Hepatocyte (in vitro differentiated cells): Measurements from ENCODE around the gene KCNK1. TPM values are rescaled to one million over a fixed set of nuclear protein-coding genes. Genes with fewer than 3 reads are reported as not detected.

Source experiments
- DNase-seq: peaks from one replicate; pipeline ENCODE4 v3.0.0-alpha.2; 2016; ENCODE audit warnings: low spot score
- H2AFZ ChIP-seq: fragments of 200-600 bp; sonication (generic); 2 replicates; pipeline ENCODE4 v1.6.0; 2016; ENCODE audit warnings: antibody characterized with exemption, mild to moderate bottlenecking
- H3K27ac ChIP-seq: fragments of 200-600 bp; sonication (generic); 2 replicates; pipeline ENCODE4 v1.5.1; 2016; ENCODE audit warnings: mild to moderate bottlenecking
- H3K27me3 ChIP-seq: fragments of 200-600 bp; sonication (generic); 2 replicates; pipeline ENCODE4 v1.6.1; 2016
- H3K36me3 ChIP-seq: fragments of 200-600 bp; sonication (generic); replicated peaks from 2 replicates; pipeline ENCODE4 v1.5.1; 2016; ENCODE audit warnings: low read depth; ENCODE audit not compliant: insufficient read depth
- H3K4me1 ChIP-seq: fragments of 200-600 bp; sonication (generic); 2 replicates; pipeline ENCODE4 v1.5.1; 2016; ENCODE audit warnings: mild to moderate bottlenecking, moderate library complexity; ENCODE audit not compliant: insufficient read depth
- H3K4me2 ChIP-seq: fragments of 200-600 bp; sonication (generic); 2 replicates; pipeline ENCODE4 v1.6.0; 2016
- H3K4me3 ChIP-seq: fragments of 200-600 bp; sonication (generic); 2 replicates; pipeline ENCODE4 v1.5.1; 2016; ENCODE audit warnings: mild to moderate bottlenecking
- H3K79me2 ChIP-seq: fragments of 200-600 bp; sonication (generic); 2 replicates; pipeline ENCODE4 v1.6.0; 2017; ENCODE audit warnings: mild to moderate bottlenecking
- H3K9me2 ChIP-seq: fragments of 200-600 bp; sonication (generic); replicated peaks from 2 replicates; pipeline ENCODE4 v1.6.0; 2017; ENCODE audit warnings: mild to moderate bottlenecking; ENCODE audit not compliant: insufficient read depth
- H3K9me3 ChIP-seq: fragments of 200-600 bp; sonication (generic); 2 replicates; pipeline ENCODE4 v1.5.1; 2016; ENCODE audit warnings: low read depth, mild to moderate bottlenecking
- H4K20me1 ChIP-seq: fragments of 200-600 bp; sonication (generic); 2 replicates; pipeline ENCODE4 v1.6.0; 2016; ENCODE audit warnings: mild to moderate bottlenecking; ENCODE audit not compliant: insufficient read depth, poor library complexity, severe bottlenecking
- CTCF ChIP-seq: fragments of 200-600 bp; sonication (generic); IDR thresholded peaks from 2 replicates; pipeline ENCODE4 v1.5.1; 2016; ENCODE audit warnings: antibody characterized with exemption, mild to moderate bottlenecking; ENCODE audit not compliant: poor library complexity
- EZH2 ChIP-seq: fragments of 200-600 bp; sonication (generic); IDR thresholded peaks from 2 replicates; pipeline ENCODE4 v1.6.1; 2016; ENCODE audit warnings: antibody characterized with exemption, mild to moderate bottlenecking, borderline replicate concordance
- EZH2phosphoT487 ChIP-seq: fragments of 200-600 bp; sonication (generic); IDR thresholded peaks from one replicate; pipeline ENCODE4 v1.6.1; 2018; ENCODE audit warnings: antibody characterized with exemption, mild to moderate bottlenecking, low read depth, moderate library complexity; ENCODE audit not compliant: unreplicated experiment, severe bottlenecking
- WGBS: methylation state at CpG from one replicate; pipeline ENCODE4 v1.1.6; 2016; ENCODE audit warnings: low lambda C conversion rate; ENCODE audit errors: missing lambda C conversion rate; 5-methylcytosine and 5-hydroxymethylcytosine counted together
- polyA plus RNA-seq: library from polyadenylated mRNA; unstranded; fragments of >200 nt; fragmentation: Nextera tagmentation; extraction: Ambion mirVana; gene quantifications from 2 replicates; pipeline ENCODE4 v1.2.1, GENCODE V29; 2016
- total RNA-seq: library from RNA; depleted of rRNA; stranded (reverse); fragments of >200 nt; gene quantifications from 2 replicates; pipeline ENCODE4 v1.2.3, GENCODE V29; 2014

The KCNK1 gene
- total and polyA plus RNA-seq, 2 experiments from 2014 or later: 21.4 to 25.9 TPM

- no peaks in the 10 kb centered on the region for H3K36me3 ChIP-seq
- no peaks in the 10 kb centered on the region for H3K9me3 ChIP-seq
- peaks cover 27% of the 10 kb centered on the region for H3K79me2 ChIP-seq
- H3K4me1 ChIP-seq: peaks cover 2% of the 10 kb centered on the region
- WGBS: 47% methylated on average over 4 of the region's 4 CpGs
- H3K27me3 ChIP-seq: no peaks in the 10 kb centered on the region
- DNase-seq: no peak
- H3K4me2 ChIP-seq: no peak overlapping the region
- TF ChIP-seq CTCF: no peak
- TF ChIP-seq EZH2phosphoT487: no peak
- no peak for TF ChIP-seq EZH2
- no peak overlapping the region for H3K4me3 ChIP-seq
- no peak overlapping the region for H2AFZ ChIP-seq
- H3K27ac ChIP-seq: no peak overlapping the region
- no peaks in the 10 kb centered on the region for H3K9me2 ChIP-seq
- H4K20me1 ChIP-seq: no peaks in the 10 kb centered on the region
These were observed 33.2 kb downstream of the KCNK1 start for GRCh38 chr1:233647073-233647472.

- 84% methylated on average over 2 of the region's 2 CpGs for WGBS
- Histone ChIP-seq H3K4me2 (no peak overlapping the region), H3K79me2 (peaks cover 27% of the 10 kb centered on the region), H3K36me3 (no peaks in the 10 kb centered on the region), H3K4me3 (no peak overlapping the region), H3K4me1 (peaks cover 8% of the 10 kb centered on the region), H3K9me2 (no peaks in the 10 kb centered on the region), H3K27ac (no peak overlapping the region), H3K9me3 (no peaks in the 10 kb centered on the region), H3K27me3 (no peaks in the 10 kb centered on the region), H4K20me1 (no peaks in the 10 kb centered on the region), H2AFZ (no peak overlapping the region)
- TF ChIP-seq EZH2: no peak
- no peak for TF ChIP-seq EZH2phosphoT487
- no peak for TF ChIP-seq CTCF
- DNase-seq: no peak
These were observed 33.7 kb downstream of the KCNK1 start for GRCh38 chr1:233647636-233648035.

- H2AFZ ChIP-seq: no peak overlapping the region
- H4K20me1 ChIP-seq: no peaks in the 10 kb centered on the region
- DNase-seq: no peak
- H3K27me3 ChIP-seq: no peaks in the 10 kb centered on the region
- TF ChIP-seq CTCF: no peak
- no peaks in the 10 kb centered on the region for H3K36me3 ChIP-seq
- peaks cover 14% of the 10 kb centered on the region for H3K4me1 ChIP-seq
- H3K9me3 ChIP-seq: no peaks in the 10 kb centered on the region
- no peak overlapping the region for H3K4me2 ChIP-seq
- no peak overlapping the region for H3K4me3 ChIP-seq
- H3K27ac ChIP-seq: no peak overlapping the region
- 79% methylated on average over 5 of the region's 5 CpGs for WGBS
- no peaks in the 10 kb centered on the region for H3K9me2 ChIP-seq
- peaks cover 19% of the 10 kb centered on the region for H3K79me2 ChIP-seq
These were observed 37.2 kb downstream of the KCNK1 start for GRCh38 chr1:233651061-233651460.

GRCh38 chr1:233651563-233652233 is 37.8 kb downstream of the KCNK1 start:
- Histone ChIP-seq H3K4me1 (peaks cover 19% of the 10 kb centered on the region), H3K36me3 (no peaks in the 10 kb centered on the region), H3K9me2 (no peaks in the 10 kb centered on the region), H3K27ac (no peak overlapping the region), H3K9me3 (no peaks in the 10 kb centered on the region), H4K20me1 (no peaks in the 10 kb centered on the region), H3K4me3 (no peak overlapping the region), H3K27me3 (no peaks in the 10 kb centered on the region), H2AFZ (no peak overlapping the region), H3K4me2 (no peak overlapping the region), H3K79me2 (peaks cover 21% of the 10 kb centered on the region)
- 74% methylated on average over 5 of the region's 5 CpGs for WGBS
- DNase-seq: no peak
- TF ChIP-seq EZH2: no peak
- no peak for TF ChIP-seq CTCF
- TF ChIP-seq EZH2phosphoT487: no peak
